ENCODE measurements around the gene ITPKC. TPM values are rescaled to one million over a fixed set of nuclear protein-coding genes. Genes with fewer than 3 reads are reported as not detected.

Gene ITPKC
- total RNA-seq (2022; extraction: Qiagen RNA extraction): 37.7 to 46.5 TPM (median 42.0 TPM) in 5 replicates

GRCh38 chr19:40716482-40717324 is at the start of gene ITPKC, which contains the start of gene COQ8B:
Gene ITPKC, plus strand, starts transcription at chr19:40717112. Its CDS starts 24 bp downstream, at chr19:40717136.
Gene COQ8B, minus strand, starts transcription at chr19:40716886. Its CDS starts 2,254 bp downstream, at chr19:40714632.

GRCh38 chr19:40690050-40690692 is 26.7 kb upstream of the ITPKC start, which contains the start of gene NUMBL:
Gene NUMBL, minus strand, starts transcription at chr19:40690651. Its CDS starts 168 bp downstream, at chr19:40690483.

GRCh38 chr19:40750058-40750873 is 33.4 kb downstream of the ITPKC start, which contains the start of gene ACTMAP:
Gene ACTMAP, minus strand, starts transcription at chr19:40750477. Its CDS starts 674 bp downstream, at chr19:40749803.

GRCh38 chr19:40750874-40751537 is 34.1 kb downstream of the ITPKC start, which contains the start of gene SNRPA:
Gene SNRPA, plus strand, starts transcription at chr19:40751203. Its CDS starts 206 bp downstream, at chr19:40751409.

GRCh38 chr19:40774916-40775631 is 58.2 kb downstream of the ITPKC start, which contains the start of gene MIA:
Gene MIA, plus strand, starts transcription at chr19:40775521. Its CDS starts 22 bp downstream, at chr19:40775543.

GRCh38 chr19:40777937-40778705 is 61.2 kb downstream of the ITPKC start, which contains the start of gene RAB4B:
Gene RAB4B, plus strand, starts transcription at chr19:40778247. Its CDS starts 129 bp downstream, at chr19:40778376.

Other genes starting within 250 kb of the ITPKC start
- 96.5 to 144 TPM (median 133 TPM) in 5 replicates for gene SHKBP1, start 140.2 kb upstream of the ITPKC start, total RNA-seq (2022; extraction: Qiagen RNA extraction)
- gene LTBP4, start 115.7 kb upstream of the ITPKC start, total RNA-seq (2022; extraction: Qiagen RNA extraction): 41.4 to 56.4 TPM (median 53.5 TPM) in 5 replicates
- 63.3 to 78.9 TPM (median 77.9 TPM) in 5 replicates for gene NUMBL, start 26.5 kb upstream of the ITPKC start, total RNA-seq (2022; extraction: Qiagen RNA extraction)
- 92.9 to 106 TPM (median 98.1 TPM) in 5 replicates for gene COQ8B, start 226 bp upstream of the ITPKC start, total RNA-seq (2022; extraction: Qiagen RNA extraction)
- gene ACTMAP, start 33.4 kb downstream of the ITPKC start, total RNA-seq (2022; extraction: Qiagen RNA extraction): 16.3 to 19.6 TPM (median 18.5 TPM) in 5 replicates
- gene SNRPA, start 34.1 kb downstream of the ITPKC start, total RNA-seq (2022; extraction: Qiagen RNA extraction): 153 to 185 TPM (median 158 TPM) in 5 replicates
- 0.21 to 0.54 TPM in 2 of 5 replicates, not detected in the others for gene MIA, start 58.4 kb downstream of the ITPKC start, total RNA-seq (2022; extraction: Qiagen RNA extraction)
- gene RAB4B, start 61.1 kb downstream of the ITPKC start, total RNA-seq (2022; extraction: Qiagen RNA extraction): 11.6 to 19.6 TPM (median 18.1 TPM) in 5 replicates
- gene EGLN2, start 82.1 kb downstream of the ITPKC start, total RNA-seq (2022; extraction: Qiagen RNA extraction): 82.4 to 100 TPM (median 99.5 TPM) in 5 replicates
- 0.07 to 0.13 TPM in 2 of 5 replicates, not detected in the others for gene CYP2A6, start 133.3 kb downstream of the ITPKC start, total RNA-seq (2022; extraction: Qiagen RNA extraction)
- not detected in 5 replicates for gene CYP2A7, start 165.1 kb downstream of the ITPKC start, total RNA-seq (2022; extraction: Qiagen RNA extraction)